ENCODE results near the gene STPG2.

STPG2 gene

GRCh38 chr4:98027827-98028226 is 115.4 kb downstream of the STPG2 start:
- Mint-ChIP-seq H3K9me3 (peaks cover 24% of the 10 kb centered on the region), H3K36me3 (ENCODE audit: low read depth) (peaks cover 4% of the 10 kb centered on the region), H3K4me3 (no peak overlapping the region), H3K27ac (no peak overlapping the region), H3K27me3 (ENCODE audit: low read depth, poor library complexity) (no peaks in the 10 kb centered on the region), H3K4me1 (peaks cover 6% of the 10 kb centered on the region)
- TF ChIP-seq CTCF (IDR thresholded peaks at IDR 0.05), result peak; percentile 23
- DNase-seq, result no peak

DNA sequence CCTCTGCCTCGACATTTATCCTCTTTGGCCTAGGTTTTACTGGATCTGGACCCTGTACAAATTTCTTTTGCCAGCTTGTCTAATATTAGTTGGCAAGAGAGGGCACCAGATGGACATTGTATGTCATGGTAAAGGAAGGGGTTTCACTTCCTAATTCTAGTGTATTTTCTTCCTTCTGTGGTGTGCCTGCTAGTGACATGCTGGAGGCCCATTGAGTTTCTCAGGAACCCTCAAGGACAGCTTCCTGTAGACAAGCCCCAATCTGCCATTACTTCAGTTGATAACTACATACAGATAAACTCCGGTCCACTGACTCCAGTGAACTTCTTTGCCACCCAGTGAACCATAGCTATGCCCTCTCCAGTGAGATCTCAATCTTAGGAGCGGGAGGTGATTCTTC is 116.9 kb downstream of the STPG2 start:
- Mint-ChIP-seq H3K27ac (no peak overlapping the region), H3K36me3 (ENCODE audit: low read depth) (peaks cover 4% of the 10 kb centered on the region), H3K4me3 (no peak overlapping the region), H3K9me3 (peaks cover 27% of the 10 kb centered on the region), H3K27me3 (ENCODE audit: low read depth, poor library complexity) (no peaks in the 10 kb centered on the region), H3K4me1 (no peaks in the 10 kb centered on the region)
- no peak for TF ChIP-seq CTCF (IDR thresholded peaks at IDR 0.05)
- DNase-seq, result no peak

DNA sequence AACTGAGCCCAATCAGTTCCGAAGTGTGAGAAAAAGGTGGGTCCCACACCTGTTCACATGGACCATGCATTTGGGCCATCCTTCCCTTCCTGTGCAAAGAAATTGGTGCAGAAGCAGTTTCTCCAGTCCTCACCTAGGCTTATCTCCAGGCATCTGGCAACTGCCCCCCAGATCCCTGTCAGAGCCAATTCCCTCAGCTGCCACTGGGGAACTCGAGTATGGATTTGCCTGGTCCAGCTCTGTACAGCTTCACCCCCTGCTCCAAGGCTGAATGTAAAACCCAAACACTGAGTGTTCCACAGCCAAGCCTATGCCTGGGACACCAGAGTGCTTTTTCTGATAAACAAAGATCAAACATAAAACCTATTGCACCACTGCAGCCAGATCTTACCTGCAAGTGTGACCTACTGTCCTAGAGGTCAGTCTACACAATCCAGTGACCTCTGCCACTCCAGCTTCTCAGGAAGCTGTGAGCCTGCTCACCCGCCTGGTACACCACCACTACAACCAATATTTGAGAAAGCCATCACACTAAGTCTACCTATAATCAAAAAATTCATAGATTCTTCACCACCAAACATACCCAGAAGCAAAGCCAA is 136.4 kb downstream of the STPG2 start:
- H3K36me3 Mint-ChIP-seq (ENCODE audit: low read depth), result no peaks in the 10 kb centered on the region
- no peaks in the 10 kb centered on the region for H3K4me1 Mint-ChIP-seq

DNA sequence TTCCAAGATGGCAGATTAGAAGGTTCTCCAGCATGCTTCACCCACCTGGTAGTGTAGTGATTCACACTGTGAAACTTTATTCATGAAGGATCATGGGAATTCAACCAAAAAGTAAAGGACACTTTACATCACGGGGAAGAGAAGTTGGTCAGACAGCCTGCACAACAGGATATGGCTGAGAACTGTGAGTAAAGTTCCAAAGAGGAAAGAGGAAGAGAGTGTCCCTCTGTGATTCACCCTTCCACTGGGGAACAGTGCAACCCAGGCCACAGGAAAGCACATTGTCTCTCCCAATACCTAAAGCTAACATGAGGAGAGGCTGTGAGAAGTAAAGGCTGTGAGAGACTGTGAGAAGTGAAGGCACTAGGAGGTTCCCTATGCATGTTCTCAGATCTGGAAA is 137.2 kb downstream of the STPG2 start:
- Mint-ChIP-seq H3K27me3 (ENCODE audit: low read depth, poor library complexity) (no peaks in the 10 kb centered on the region), H3K4me3 (no peak overlapping the region), H3K4me1 (no peaks in the 10 kb centered on the region), H3K36me3 (ENCODE audit: low read depth) (no peaks in the 10 kb centered on the region), H3K9me3 (peaks cover 3% of the 10 kb centered on the region), H3K27ac (no peak overlapping the region)
- TF ChIP-seq CTCF (IDR thresholded peaks at IDR 0.05), result no peak
- DNase-seq, result no peak

More for the DNA sequence above, 136.4 kb downstream of the STPG2 start:
- Mint-ChIP-seq H3K27ac (no peak overlapping the region), H3K9me3 (peaks cover 9% of the 10 kb centered on the region), H3K4me3 (no peak overlapping the region), H3K27me3 (ENCODE audit: low read depth, poor library complexity) (no peaks in the 10 kb centered on the region)
- DNase-seq, result no peak
- TF ChIP-seq CTCF (IDR thresholded peaks at IDR 0.05), result no peak

DNA sequence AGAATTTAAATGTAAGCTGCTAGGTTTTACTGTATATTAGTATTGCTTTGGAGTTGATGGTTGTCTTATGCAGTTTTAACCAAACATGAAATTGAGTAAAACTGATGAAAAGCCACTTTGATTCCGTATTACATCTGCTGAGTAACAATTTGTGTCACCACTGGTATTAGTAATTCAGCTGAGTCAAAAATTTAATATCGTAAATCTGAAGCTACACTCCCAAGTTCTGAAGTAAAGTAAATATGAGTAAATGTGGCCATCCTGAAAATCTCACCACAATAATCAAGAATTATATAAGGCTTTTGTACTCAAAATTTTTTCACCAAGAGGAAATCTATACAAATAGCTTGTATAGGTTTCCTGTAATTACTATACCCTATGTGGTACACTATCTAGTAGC is 142.3 kb downstream of the STPG2 start:
- TF ChIP-seq CTCF (IDR thresholded peaks at IDR 0.05), result no peak
- Mint-ChIP-seq H3K27me3 (ENCODE audit: low read depth, poor library complexity) (no peaks in the 10 kb centered on the region), H3K36me3 (ENCODE audit: low read depth) (no peaks in the 10 kb centered on the region), H3K9me3 (peaks cover 7% of the 10 kb centered on the region), H3K4me1 (no peaks in the 10 kb centered on the region), H3K4me3 (no peak overlapping the region), H3K27ac (no peak overlapping the region)
- DNase-seq, result no peak

DNA sequence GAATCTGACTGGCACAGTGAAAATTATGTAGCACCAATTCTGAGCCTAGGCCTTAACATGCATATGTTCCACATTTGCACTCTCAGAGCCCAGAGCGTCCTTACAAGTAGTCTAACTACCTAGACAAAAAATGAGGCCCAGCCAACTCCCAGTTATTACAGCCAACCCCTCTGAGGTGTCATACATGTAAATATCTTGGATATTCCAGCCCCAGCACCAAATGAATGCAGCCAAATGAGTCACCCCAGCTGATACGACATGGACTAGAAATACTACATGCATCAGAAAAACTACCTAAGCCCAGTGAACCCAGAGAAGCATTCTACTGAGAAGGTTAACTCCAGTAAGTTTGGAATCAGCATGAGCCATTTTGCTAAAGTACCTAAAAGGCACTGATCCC is 145.1 kb downstream of the STPG2 start:
- Mint-ChIP-seq H3K9me3 (peaks cover 30% of the 10 kb centered on the region), H3K4me1 (no peaks in the 10 kb centered on the region)
- no peak for DNase-seq

More for the DNA sequence above, 145.1 kb downstream of the STPG2 start:
- no peak for TF ChIP-seq CTCF (IDR thresholded peaks at IDR 0.05)
- Mint-ChIP-seq H3K4me3 (no peak overlapping the region), H3K27ac (no peak overlapping the region), H3K36me3 (ENCODE audit: low read depth) (no peaks in the 10 kb centered on the region), H3K27me3 (ENCODE audit: low read depth, poor library complexity) (no peaks in the 10 kb centered on the region)
